Stimulated activated CD8-positive, alpha-beta memory T cell treated with anti-CD3 and anti-CD28 coated beads, Interleukin-7, amount 100 ng/mL, for 4 hours (primary cell): Measurements from ENCODE around the gene LTF.
A peak's percentile ranks its signal among the peaks of the same experiment; 100 is the strongest.
"Not testable (repeated sequence)": the region's sequence is repeated elsewhere in the genome, so short reads cannot be mapped to it uniquely, and the experiment has no call there.

Source experiments
- DNase-seq, 2 donors: peaks; one replicate each; pipeline ENCODE4 v3.0.0-alpha.2; 2020; ENCODE audit warnings: low read depth in 2 of 2

The LTF gene

GRCh38 chr3:46464326-46465195 is at the start of gene LTF:
Gene LTF (minus strand): TSS chr3:46464905. CDS start chr3:46464867, 38 bp downstream.
- no peak for DNase-seq

- DNase-seq, result no peak
These were observed 47.6 kb upstream of the LTF start for GRCh38 chr3:46512191-46512749.

DNA sequence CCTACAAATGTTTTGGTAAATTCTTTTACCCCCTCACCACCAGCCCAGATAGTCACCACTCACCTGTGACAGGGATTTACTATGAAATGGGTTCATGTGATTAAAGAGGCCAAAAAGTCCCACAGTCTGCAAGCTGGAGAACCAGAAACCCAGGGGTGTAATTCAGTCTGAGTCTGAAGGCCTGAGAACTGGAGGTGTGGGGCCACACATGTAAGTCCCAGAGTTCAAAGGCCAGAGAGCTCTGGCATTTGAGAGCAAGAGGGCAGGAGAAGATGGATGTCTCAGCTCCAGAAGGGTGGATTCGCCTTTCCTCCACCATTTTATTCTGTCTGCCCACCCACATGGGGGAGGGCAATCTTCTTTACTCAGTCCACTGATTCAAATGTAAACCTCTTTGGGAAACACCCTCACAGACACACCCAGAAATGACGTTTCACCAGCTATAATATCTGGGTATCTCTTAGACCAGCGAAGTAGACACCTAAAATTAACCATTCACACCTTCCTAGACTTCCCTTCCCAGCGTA is 45.0 kb upstream of the LTF start:
- DNase-seq, result no peak

GRCh38 chr3:46508850-46509591 is 44.3 kb upstream of the LTF start:
- no peak for DNase-seq

- no peak for DNase-seq
These were observed 41.8 kb upstream of the LTF start for GRCh38 chr3:46506526-46506925.

- no peak for DNase-seq
These were observed 41.2 kb upstream of the LTF start for GRCh38 chr3:46505953-46506352.

DNA sequence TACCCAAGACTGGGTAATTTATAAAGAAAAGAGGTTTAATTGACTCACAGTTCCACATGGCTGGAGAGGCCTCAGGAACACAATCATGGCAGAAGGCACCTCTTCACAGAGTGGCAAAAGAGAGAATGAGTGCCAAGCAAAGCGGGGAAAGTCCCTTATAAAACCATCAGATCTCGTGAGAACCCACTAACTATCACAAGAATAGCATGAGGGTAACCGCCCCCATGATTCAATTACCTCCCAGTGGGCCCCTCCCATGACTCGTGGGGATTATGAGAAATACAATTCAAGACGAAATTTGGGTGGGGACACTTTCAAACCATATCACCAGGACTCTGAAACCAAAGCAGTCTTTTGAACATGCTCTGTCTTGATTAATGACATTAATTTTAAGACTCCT is 40.1 kb upstream of the LTF start:
- DNase-seq, result peak; percentile 17 to 24

- DNase-seq, result no peak
These were observed 38.6 kb upstream of the LTF start for GRCh38 chr3:46503200-46503874.

DNA sequence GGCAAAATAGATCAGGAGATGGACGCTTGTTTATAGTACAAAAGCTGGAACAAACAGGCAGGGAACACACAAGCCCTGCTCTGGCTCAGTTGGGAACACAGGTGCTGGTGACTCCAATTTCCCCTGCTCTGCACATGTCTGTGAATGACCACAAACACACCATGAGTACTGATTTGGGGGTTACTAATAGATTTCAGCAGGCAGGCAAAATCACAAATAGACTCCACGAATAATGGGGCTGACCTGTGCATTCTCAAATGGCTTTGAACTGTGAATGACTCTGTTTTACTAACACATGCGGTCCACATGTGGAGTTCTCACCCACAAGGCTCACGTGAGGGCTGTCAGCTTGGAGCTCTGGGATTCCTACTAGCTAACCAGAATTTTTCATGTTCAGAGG is 37.0 kb upstream of the LTF start:
- no peak for DNase-seq

DNA sequence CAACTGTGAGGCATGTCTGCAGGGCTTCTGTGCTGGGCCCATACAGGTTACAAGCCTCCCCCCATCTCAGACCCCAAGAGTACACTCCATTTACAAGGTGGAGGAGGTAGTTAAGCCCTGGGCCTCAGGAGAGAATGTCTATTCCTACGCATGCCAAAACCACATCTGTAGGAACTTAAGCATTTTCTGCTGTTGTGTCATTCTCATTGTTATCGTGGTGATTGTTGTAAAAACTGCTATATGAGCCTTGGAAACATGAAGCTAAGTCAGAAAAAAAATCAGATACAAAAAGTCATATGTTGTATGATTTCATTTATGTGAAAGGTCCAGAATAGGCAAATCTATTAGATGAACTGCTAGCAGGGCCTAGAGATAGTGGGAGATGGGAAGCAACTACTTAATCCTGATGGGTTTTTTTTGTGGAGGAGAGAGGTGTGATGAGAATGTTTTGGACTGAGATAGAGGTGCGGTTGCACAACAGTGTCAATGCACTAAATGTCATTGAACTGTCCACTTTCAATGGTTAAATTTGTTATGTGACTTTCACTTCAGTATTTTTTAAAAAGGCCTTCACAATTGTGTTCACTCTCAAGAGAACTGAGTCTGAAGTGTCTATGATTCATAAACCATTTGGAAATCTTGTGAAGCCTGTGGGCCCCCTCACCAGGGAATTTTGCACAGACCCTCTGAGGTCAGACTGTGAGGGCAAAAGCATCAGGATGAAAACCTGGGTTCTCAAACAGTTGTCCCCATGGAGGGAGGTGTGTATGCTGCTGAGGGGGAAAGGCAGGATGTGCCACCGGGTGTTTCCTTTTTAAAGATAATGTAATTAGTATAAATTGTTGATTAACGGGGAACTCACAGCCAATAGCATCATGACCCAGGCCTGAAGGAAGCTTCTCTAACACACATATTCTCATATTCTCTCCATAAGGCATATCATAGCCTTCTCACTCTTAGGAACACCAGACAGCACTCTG is 36.2 kb upstream of the LTF start:
- no peak for DNase-seq

- DNase-seq, result no peak
These were observed 34.3 kb upstream of the LTF start for GRCh38 chr3:46498916-46499519.

DNA sequence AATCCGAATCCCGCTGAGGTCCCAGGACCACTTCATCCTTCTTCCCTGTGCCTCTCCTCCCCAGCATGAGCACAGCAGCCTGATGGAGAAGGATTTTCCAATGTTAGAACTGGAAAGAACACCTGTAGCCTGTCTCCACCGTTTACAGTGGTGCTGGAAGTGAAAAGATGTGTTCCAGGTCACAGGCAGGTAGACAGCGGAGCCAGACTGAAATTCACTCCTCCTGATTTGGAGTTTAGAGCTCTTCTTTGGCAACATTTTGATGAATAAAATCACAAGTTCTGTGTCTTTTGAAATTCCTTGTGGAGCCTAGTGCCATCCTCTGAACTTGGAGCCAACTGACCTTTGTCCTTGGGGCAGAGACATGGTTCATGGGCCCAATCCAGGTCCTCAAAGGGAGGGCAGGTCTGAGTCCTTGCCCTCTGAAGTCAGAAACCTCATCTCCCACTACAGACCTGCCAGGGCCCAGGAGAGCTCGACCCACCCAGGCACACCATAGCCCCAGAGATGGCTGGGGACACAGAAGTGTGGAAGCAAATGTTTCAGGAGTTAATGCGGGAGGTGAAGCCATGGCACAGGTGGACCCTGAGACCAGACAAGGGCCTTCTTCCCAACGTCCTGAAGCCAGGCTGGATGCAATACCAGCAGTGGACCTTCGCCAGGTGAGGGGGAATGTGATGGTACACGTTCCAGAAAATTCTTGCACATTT is 33.0 kb upstream of the LTF start, which contains the start of gene RTP3:
TSS of gene RTP3 (plus strand) at position 421 of the 710 bp plus-strand sequence. CDS start at position 508, 87 bp downstream.
- no peak for DNase-seq

DNA sequence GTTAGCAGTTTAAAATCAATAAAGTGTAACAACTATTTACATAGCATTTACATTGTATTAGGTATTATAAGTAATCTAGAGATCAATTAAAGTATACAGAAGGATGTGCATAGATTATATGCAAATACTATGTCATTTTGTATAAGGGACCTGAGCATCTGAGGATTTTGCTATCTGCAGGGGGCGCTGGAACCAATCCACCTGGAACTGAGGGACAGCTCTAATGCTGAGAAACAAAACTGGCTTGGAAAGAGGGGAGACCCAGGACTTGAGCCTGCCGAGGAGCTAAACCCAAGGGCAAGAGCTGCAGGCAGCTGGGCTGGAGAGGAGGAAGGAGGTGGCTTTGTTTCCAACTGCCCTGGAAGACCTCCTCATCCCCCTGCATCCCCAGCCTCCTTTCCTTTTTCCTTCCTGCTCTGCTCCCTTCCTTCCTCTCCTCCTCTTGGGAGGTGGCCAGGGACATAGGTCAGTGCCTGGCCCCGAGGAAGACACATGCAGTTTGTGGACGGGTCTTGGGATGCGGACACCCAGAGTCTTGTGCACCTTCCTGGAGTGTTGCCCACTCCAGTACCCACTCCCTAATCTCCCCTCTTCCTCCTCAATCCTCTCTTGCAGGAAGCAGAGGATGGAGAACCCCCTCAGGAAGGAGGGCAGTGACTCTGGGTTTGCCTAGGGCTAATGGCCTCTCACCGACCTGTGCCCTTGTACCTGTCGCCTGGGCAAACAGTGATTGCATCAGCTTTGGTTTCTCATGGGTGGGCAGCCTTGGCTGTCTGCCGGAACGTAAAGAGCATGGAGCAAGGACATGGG is 32.2 kb upstream of the LTF start:
- DNase-seq, result peak; percentile 12 to 20

- DNase-seq, result no peak
These were observed 31.3 kb upstream of the LTF start for GRCh38 chr3:46495901-46496456.

- DNase-seq, result not testable (repeated sequence)
These were observed 29.8 kb upstream of the LTF start for GRCh38 chr3:46494491-46494890.

- no peak for DNase-seq
These were observed 28.3 kb upstream of the LTF start for GRCh38 chr3:46492890-46493547.
